Breast epithelium (tissue), 3 donors: Measurements from ENCODE around the gene LUC7L.

Source experiments
- POLR2A ChIP-seq: fragments of 450-650 bp; IDR thresholded peaks from one replicate; pipeline ENCODE4 v1.6.1; 2016; ENCODE audit warnings: antibody characterized with exemption, mild to moderate bottlenecking, moderate library complexity
- POLR2AphosphoS5 ChIP-seq, 3 donors: sonication (generic); formaldehyde crosslinking; IDR thresholded peaks; one replicate each; pipeline ENCODE4 v1.6.1; 2017; ENCODE audit warnings: antibody characterized with exemption in 3 of 3
- TF ChIP-seq, protein P1 (sequence below), 3 donors: fragments of 450-650 bp; IDR thresholded peaks; one replicate each; pipeline ENCODE4 v1.5.1; 2016 to 2017; ENCODE audit warnings: antibody characterized with exemption in 3 of 3, mild to moderate bottlenecking in 3 of 3, moderate library complexity in 3 of 3

DNA sequence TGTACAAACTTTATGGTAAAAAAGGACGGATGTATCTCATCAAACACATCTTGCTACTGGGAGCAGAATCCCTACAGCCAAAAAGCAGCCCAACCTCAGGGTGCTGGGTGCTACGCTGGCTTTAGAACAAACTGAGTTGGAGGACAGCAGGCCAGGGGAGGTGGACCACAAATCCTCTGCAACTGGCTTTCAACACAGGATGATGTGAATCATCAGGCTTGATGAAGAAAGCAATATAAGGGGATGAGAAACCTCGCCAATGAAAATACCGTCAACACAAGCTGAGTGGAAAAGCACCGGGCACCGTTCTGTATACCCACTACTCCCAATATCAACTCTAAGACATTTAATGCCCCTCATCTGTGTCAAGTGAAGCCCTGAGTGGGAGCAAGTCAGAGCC lies 34.7 kb downstream of the LUC7L start:
- TF ChIP-seq, protein P1, sequence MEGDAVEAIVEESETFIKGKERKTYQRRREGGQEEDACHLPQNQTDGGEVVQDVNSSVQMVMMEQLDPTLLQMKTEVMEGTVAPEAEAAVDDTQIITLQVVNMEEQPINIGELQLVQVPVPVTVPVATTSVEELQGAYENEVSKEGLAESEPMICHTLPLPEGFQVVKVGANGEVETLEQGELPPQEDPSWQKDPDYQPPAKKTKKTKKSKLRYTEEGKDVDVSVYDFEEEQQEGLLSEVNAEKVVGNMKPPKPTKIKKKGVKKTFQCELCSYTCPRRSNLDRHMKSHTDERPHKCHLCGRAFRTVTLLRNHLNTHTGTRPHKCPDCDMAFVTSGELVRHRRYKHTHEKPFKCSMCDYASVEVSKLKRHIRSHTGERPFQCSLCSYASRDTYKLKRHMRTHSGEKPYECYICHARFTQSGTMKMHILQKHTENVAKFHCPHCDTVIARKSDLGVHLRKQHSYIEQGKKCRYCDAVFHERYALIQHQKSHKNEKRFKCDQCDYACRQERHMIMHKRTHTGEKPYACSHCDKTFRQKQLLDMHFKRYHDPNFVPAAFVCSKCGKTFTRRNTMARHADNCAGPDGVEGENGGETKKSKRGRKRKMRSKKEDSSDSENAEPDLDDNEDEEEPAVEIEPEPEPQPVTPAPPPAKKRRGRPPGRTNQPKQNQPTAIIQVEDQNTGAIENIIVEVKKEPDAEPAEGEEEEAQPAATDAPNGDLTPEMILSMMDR (IDR thresholded peaks at IDR 0.05) = no peak
- TF ChIP-seq POLR2A = no peak
- TF ChIP-seq POLR2AphosphoS5 (IDR thresholded peaks at IDR 0.05) = no peak
